ENCODE measurements around the gene CCL25. TPM values are rescaled to one million over a fixed set of nuclear protein-coding genes. Genes with fewer than 3 reads are reported as not detected.

The CCL25 gene
- total RNA-seq, 1 experiment from 2014 or later, result not detected

DNA sequence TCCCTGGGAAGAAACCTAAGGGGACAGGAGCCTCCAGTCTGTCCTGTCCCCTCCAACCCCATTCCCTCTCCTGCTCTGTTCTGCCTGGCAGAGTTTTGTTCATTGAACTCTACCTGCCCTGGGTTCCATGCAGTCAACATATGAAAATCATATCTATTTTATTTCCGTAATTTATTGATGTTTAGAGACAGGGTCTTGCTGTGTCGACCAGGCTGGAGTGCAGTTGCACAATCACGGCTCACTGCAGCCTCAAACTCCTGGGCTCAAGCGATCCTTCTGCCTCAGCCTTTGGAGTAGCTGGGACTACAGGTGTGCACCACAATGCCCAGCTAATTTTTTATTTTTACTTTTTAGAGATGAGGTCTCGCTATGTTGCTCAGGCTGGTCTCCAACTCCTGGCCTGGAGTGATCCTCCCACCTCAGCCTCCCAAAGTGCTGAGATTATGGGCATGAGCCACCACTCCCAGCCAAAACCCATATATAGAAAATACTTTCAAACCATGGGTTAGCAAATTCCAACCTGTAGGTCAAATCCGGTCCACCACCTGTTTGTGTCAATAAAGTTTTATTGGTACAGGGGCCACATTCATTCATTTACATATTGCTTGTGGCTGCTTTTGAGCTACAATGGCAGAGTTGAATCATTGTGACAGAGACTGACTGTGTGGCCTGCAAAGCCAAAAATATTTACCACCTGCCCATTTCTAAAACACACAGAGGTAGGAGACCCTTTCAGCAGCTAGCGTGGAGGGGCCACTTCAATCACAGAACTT is 57.5 kb downstream of the CCL25 start:
- Mint-ChIP-seq H3K36me3 (ENCODE audit: insufficient read depth, unreplicated experiment) (no peaks in the 10 kb centered on the region), H3K27ac (ENCODE audit: low read depth, unreplicated experiment) (no peak overlapping the region), H3K9me3 (ENCODE audit: unreplicated experiment) (no peaks in the 10 kb centered on the region), H3K4me3 (ENCODE audit: unreplicated experiment) (no peak overlapping the region), H3K4me1 (ENCODE audit: insufficient read depth, unreplicated experiment) (peaks cover 6% of the 10 kb centered on the region), H3K27me3 (ENCODE audit: insufficient read depth, unreplicated experiment) (no peaks in the 10 kb centered on the region)
- intact Hi-C loops (cut with micrococcal nuclease), result no loop called here
- ChIA-PET POLR2A (no interaction called here), CTCF (interaction anchor here (0.6 to 0.7 kb wide), 2 partner anchors 159 to 404 kb away, joined by 3 to 4 read pairs; partner anchors contain the start of gene ZNF414)
- TF ChIP-seq, protein P1, sequence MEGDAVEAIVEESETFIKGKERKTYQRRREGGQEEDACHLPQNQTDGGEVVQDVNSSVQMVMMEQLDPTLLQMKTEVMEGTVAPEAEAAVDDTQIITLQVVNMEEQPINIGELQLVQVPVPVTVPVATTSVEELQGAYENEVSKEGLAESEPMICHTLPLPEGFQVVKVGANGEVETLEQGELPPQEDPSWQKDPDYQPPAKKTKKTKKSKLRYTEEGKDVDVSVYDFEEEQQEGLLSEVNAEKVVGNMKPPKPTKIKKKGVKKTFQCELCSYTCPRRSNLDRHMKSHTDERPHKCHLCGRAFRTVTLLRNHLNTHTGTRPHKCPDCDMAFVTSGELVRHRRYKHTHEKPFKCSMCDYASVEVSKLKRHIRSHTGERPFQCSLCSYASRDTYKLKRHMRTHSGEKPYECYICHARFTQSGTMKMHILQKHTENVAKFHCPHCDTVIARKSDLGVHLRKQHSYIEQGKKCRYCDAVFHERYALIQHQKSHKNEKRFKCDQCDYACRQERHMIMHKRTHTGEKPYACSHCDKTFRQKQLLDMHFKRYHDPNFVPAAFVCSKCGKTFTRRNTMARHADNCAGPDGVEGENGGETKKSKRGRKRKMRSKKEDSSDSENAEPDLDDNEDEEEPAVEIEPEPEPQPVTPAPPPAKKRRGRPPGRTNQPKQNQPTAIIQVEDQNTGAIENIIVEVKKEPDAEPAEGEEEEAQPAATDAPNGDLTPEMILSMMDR (IDR thresholded peaks at IDR 0.05; ENCODE audit: unreplicated experiment), result no peak
- BruUV-seq (replicated peaks), result no TSS peak
- no peak for DNase-seq (ENCODE audit: unreplicated experiment)

DNA sequence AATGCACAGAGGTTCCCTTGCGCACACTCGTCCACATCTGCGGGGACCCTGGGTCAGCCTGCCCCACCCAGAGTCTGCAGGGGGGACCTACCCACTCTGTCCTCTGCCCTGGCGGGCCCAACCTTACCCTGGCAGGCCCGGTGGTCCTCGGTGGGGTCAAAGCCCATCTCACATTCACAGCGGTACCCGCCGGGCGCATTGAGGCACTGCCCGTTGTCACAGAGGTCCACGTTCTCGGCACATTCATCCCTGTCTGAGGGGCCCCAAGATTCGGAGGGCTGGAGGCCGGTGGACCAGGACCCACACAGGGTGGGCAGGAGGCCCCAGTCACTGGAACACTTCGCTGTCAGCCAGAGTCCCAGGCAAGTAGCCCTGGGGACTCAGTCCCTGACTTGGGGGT is 58.4 kb downstream of the CCL25 start:
- no peaks in the 10 kb centered on the region for H3K27me3 Mint-ChIP-seq (ENCODE audit: insufficient read depth, unreplicated experiment)
- BruUV-seq (replicated peaks), result no TSS peak
- TF ChIP-seq, protein P1 (IDR thresholded peaks at IDR 0.05; ENCODE audit: unreplicated experiment), result no peak
- POLR2A ChIA-PET, result no interaction called here
- CTCF ChIA-PET, result interaction anchor here (0.7 kb wide), 1 partner anchor 158 kb away, joined by 4 read pairs; no protein-coding TSS in a partner anchor
- DNase-seq (ENCODE audit: unreplicated experiment), result no peak
- no peak overlapping the region for H3K27ac Mint-ChIP-seq (ENCODE audit: low read depth, unreplicated experiment)
- H3K4me3 Mint-ChIP-seq (ENCODE audit: unreplicated experiment), result no peak overlapping the region
- intact Hi-C loops (cut with micrococcal nuclease), result no loop called here
- peaks cover 6% of the 10 kb centered on the region for H3K4me1 Mint-ChIP-seq (ENCODE audit: insufficient read depth, unreplicated experiment)
- H3K36me3 Mint-ChIP-seq (ENCODE audit: insufficient read depth, unreplicated experiment), result no peaks in the 10 kb centered on the region
- H3K9me3 Mint-ChIP-seq (ENCODE audit: unreplicated experiment), result no peaks in the 10 kb centered on the region

DNA sequence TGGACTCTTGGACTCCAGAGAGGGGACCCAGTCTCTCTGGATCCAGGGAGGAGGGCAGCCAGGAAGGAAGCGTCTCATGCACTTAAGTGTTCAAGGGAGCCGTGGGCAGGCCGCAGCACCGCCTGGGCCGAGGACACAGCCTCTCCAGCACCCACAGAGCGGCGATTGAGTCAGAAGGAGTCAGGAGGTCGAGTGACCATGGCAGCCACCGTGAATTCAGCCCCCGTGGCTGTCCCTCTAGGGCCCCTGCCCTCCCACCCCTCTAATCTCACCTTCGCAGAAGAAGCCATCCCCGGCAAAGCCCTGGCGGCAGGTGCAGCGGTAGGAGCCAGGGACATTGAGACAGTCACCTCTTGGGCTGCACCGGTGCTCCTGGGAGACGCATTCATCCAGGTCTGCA is 58.8 kb downstream of the CCL25 start:
- Mint-ChIP-seq H3K36me3 (ENCODE audit: insufficient read depth, unreplicated experiment) (no peaks in the 10 kb centered on the region), H3K27me3 (ENCODE audit: insufficient read depth, unreplicated experiment) (no peaks in the 10 kb centered on the region), H3K9me3 (ENCODE audit: unreplicated experiment) (no peaks in the 10 kb centered on the region), H3K4me1 (ENCODE audit: insufficient read depth, unreplicated experiment) (peaks cover 6% of the 10 kb centered on the region), H3K27ac (ENCODE audit: low read depth, unreplicated experiment) (no peak overlapping the region), H3K4me3 (ENCODE audit: unreplicated experiment) (no peak overlapping the region)
- ChIA-PET CTCF (no interaction called here), POLR2A (no interaction called here)
- TF ChIP-seq, protein P1 (IDR thresholded peaks at IDR 0.05; ENCODE audit: unreplicated experiment), result no peak
- no peak for DNase-seq (ENCODE audit: unreplicated experiment)
- BruUV-seq (replicated peaks), result no TSS peak
- intact Hi-C loops (cut with micrococcal nuclease), result no loop called here

Other genes starting within 250 kb of the CCL25 start
- 23.6 and 25.7 TPM in 2 replicates for gene EVI5L, start 222.5 kb upstream of the CCL25 start, total RNA-seq (2022)
- gene PRR36, start 178.4 kb upstream of the CCL25 start, total RNA-seq (2022), result 0.10 and 0.26 TPM in 2 replicates
- 10.3 and 11.8 TPM in 2 replicates for gene LRRC8E, start 164.2 kb upstream of the CCL25 start, total RNA-seq (2022)
- gene MAP2K7, start 148.9 kb upstream of the CCL25 start, total RNA-seq (2022), result 30.5 and 36.3 TPM in 2 replicates
- 3.3 and 4.5 TPM in 2 replicates for gene TGFBR3L, start 137.9 kb upstream of the CCL25 start, total RNA-seq (2022)
- gene SNAPC2, start 132.4 kb upstream of the CCL25 start, total RNA-seq (2022), result 24.1 and 27.1 TPM in 2 replicates
- 4.0 and 5.2 TPM in 2 replicates for gene CTXN1, start 126.6 kb upstream of the CCL25 start, total RNA-seq (2022)
- gene TIMM44, start 109.1 kb upstream of the CCL25 start, total RNA-seq (2022), result 91.3 and 142 TPM in 2 replicates
- gene ELAVL1, start 47.1 kb upstream of the CCL25 start, total RNA-seq (2022), result 53.7 and 58.1 TPM in 2 replicates
- not detected in 2 replicates for gene FBN3, start 96.8 kb downstream of the CCL25 start, total RNA-seq (2022)
- 1.1 and 1.5 TPM in 2 replicates for gene CERS4, start 156.6 kb downstream of the CCL25 start, total RNA-seq (2022)